OCI-LY1 (cell line): ENCODE results near the gene GNAT1.

Source experiments
- H2AFZ ChIP-seq: fragments of 200-600 bp; sonication (generic), shearing (Covaris generic); 2 replicates; pipeline ENCODE4 v1.6.0; 2014; ENCODE audit warnings: antibody characterized with exemption, mild to moderate bottlenecking, low read length
- H3F3A ChIP-seq: fragments of 200-600 bp; sonication (generic), shearing (Covaris generic); 2 replicates; pipeline ENCODE4 v1.6.0; 2014; ENCODE audit warnings: mild to moderate bottlenecking, antibody characterized with exemption, low read length, moderate library complexity; ENCODE audit not compliant: insufficient read depth
- H3K27ac ChIP-seq: fragments of 200-600 bp; sonication (generic); 2 replicates; pipeline ENCODE4 v1.5.1; 2014; ENCODE audit warnings: low read length, mixed run types, mild to moderate bottlenecking, low read depth; ENCODE audit not compliant: poor library complexity, severe bottlenecking
- H3K27me3 ChIP-seq: fragments of 200-600 bp; sonication (generic); 2 replicates; pipeline ENCODE4 v1.6.0; 2014; ENCODE audit warnings: antibody characterized with exemption, mild to moderate bottlenecking, low read length, moderate library complexity; ENCODE audit not compliant: insufficient read depth
- H3K36me3 ChIP-seq: fragments of 200-600 bp; sonication (generic); 2 replicates; pipeline ENCODE4 v1.6.1; 2014; ENCODE audit warnings: mild to moderate bottlenecking, antibody characterized with exemption, low read length, moderate library complexity, mixed read lengths; ENCODE audit not compliant: insufficient read depth
- H3K4me1 ChIP-seq: fragments of 200-600 bp; sonication (generic); 2 replicates; pipeline ENCODE4 v1.5.1; 2014; ENCODE audit warnings: mild to moderate bottlenecking, low read length, moderate library complexity; ENCODE audit not compliant: insufficient read depth, severe bottlenecking
- H3K4me2 ChIP-seq: fragments of 200-600 bp; sonication (generic), shearing (Covaris generic); 2 replicates; pipeline ENCODE4 v1.6.1; 2014; ENCODE audit warnings: low read length
- H3K4me3 ChIP-seq: fragments of 200-600 bp; sonication (generic); 2 replicates; pipeline ENCODE4 v1.5.1; 2014; ENCODE audit warnings: low read length, low read depth, mild to moderate bottlenecking, mixed read lengths; ENCODE audit not compliant: poor library complexity, severe bottlenecking
- H3K79me2 ChIP-seq: fragments of 200-600 bp; shearing (Covaris generic); 2 replicates; pipeline ENCODE4 v1.6.1; 2016; ENCODE audit warnings: mixed run types, low read length, mixed read lengths; ENCODE audit not compliant: insufficient read depth
- H3K9ac ChIP-seq: fragments of 200-600 bp; sonication (generic), shearing (Covaris generic); 2 replicates; pipeline ENCODE4 v1.6.1; 2014; ENCODE audit warnings: mild to moderate bottlenecking, low read length, mixed read lengths
- H3K9me2 ChIP-seq: fragments of 200-600 bp; sonication (generic), shearing (Covaris generic); 2 replicates; pipeline ENCODE4 v1.6.1; 2014; ENCODE audit warnings: low read depth, mild to moderate bottlenecking, low read length, mixed read lengths
- H3K9me3 ChIP-seq: fragments of 200-600 bp; shearing (Covaris generic); 2 replicates; pipeline ENCODE4 v1.6.1; 2014; ENCODE audit warnings: low read length, mixed read lengths
- H4K20me1 ChIP-seq: fragments of 200-600 bp; sonication (generic), shearing (Covaris generic); 2 replicates; pipeline ENCODE4 v1.6.0; 2016; ENCODE audit warnings: mild to moderate bottlenecking, low read length; ENCODE audit not compliant: insufficient read depth
- EZH2 ChIP-seq: fragments of 200-600 bp; sonication (generic), shearing (Covaris generic); IDR thresholded peaks from 2 replicates; pipeline ENCODE4 v1.8.0; 2017; ENCODE audit warnings: borderline replicate concordance, mixed run types, mild to moderate bottlenecking, antibody characterized with exemption, low read length, moderate library complexity, mixed read lengths
- TF ChIP-seq, protein P1 (sequence below): fragments of 200-600 bp; sonication (generic), shearing (Covaris generic); IDR thresholded peaks from 2 replicates; pipeline ENCODE4 v1.5.1; 2017; ENCODE audit warnings: mild to moderate bottlenecking, antibody characterized with exemption, low read length, moderate library complexity, mixed read lengths

The GNAT1 gene

DNA sequence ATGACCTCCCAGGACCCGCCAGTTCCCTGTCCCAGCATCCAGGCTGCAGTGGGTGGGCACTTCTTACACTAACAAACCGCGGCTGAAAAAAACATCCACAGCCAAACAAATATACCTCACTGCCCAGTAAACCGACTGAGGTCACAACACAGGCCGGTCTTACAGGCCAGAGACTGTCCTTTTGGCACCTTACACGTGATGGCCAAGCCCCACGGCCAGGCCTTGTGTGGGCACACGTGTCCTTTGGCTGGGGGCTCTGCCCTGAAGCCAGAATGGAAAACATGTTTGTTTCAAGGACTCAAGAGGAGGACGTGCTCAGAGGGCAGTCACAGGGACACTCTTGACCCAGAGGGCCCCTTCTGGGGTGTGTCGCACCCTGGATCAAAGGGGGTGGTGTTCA lies 23.4 kb downstream of the GNAT1 start:
- H3K27me3 ChIP-seq = peaks cover 14% of the 10 kb centered on the region; the same call in 1 of the 2 replicates
- TF ChIP-seq, protein P1, sequence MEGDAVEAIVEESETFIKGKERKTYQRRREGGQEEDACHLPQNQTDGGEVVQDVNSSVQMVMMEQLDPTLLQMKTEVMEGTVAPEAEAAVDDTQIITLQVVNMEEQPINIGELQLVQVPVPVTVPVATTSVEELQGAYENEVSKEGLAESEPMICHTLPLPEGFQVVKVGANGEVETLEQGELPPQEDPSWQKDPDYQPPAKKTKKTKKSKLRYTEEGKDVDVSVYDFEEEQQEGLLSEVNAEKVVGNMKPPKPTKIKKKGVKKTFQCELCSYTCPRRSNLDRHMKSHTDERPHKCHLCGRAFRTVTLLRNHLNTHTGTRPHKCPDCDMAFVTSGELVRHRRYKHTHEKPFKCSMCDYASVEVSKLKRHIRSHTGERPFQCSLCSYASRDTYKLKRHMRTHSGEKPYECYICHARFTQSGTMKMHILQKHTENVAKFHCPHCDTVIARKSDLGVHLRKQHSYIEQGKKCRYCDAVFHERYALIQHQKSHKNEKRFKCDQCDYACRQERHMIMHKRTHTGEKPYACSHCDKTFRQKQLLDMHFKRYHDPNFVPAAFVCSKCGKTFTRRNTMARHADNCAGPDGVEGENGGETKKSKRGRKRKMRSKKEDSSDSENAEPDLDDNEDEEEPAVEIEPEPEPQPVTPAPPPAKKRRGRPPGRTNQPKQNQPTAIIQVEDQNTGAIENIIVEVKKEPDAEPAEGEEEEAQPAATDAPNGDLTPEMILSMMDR = no peak
- TF ChIP-seq EZH2 = no peak

DNA sequence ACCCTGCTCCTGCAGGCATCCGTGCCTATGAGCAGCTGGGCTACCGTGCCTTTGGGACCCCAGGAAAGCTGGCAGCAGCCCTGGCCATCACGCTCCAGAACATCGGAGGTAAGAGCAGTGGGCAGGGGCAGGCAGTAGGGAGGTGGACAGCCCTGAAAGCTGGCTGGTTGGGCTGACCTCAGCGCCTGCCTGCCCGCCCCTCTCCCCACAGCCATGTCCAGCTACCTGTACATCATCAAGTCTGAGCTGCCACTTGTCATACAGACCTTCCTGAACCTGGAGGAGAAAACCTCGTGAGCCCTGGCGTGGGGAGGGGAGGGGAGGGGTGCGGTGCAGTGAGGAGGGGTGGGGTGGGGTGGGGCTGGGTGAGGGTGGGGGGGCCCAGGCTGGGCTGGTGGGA lies 24.1 kb downstream of the GNAT1 start:
- no peaks in the 10 kb centered on the region for H3K36me3 ChIP-seq
- no peaks in the 10 kb centered on the region for H3K4me1 ChIP-seq
- H3F3A ChIP-seq = no peaks in the 10 kb centered on the region
- H3K9me3 ChIP-seq = no peaks in the 10 kb centered on the region
- H3K4me3 ChIP-seq = no peak overlapping the region
- H3K27ac ChIP-seq = no peak overlapping the region
- H3K27me3 ChIP-seq = peaks cover 14% of the 10 kb centered on the region; the same call in 1 of the 2 replicates
- no peak overlapping the region for H2AFZ ChIP-seq
- H3K9me2 ChIP-seq = no peaks in the 10 kb centered on the region
- no peak overlapping the region for H3K4me2 ChIP-seq
- H4K20me1 ChIP-seq = no peaks in the 10 kb centered on the region
- TF ChIP-seq, protein P1 = no peak
- no peak for TF ChIP-seq EZH2
- no peak overlapping the region for H3K9ac ChIP-seq
- H3K79me2 ChIP-seq = no peaks in the 10 kb centered on the region

More for the DNA sequence above, 23.4 kb downstream of the GNAT1 start:
- Histone ChIP-seq H3K79me2 (no peaks in the 10 kb centered on the region), H3F3A (no peaks in the 10 kb centered on the region), H3K27ac (no peak overlapping the region), H3K9me3 (no peaks in the 10 kb centered on the region), H3K9me2 (no peaks in the 10 kb centered on the region), H4K20me1 (no peaks in the 10 kb centered on the region; the same call in 1 of the 2 replicates), H3K4me2 (no peak overlapping the region), H3K9ac (no peak overlapping the region), H2AFZ (no peak overlapping the region), H3K4me1 (no peaks in the 10 kb centered on the region), H3K4me3 (no peak overlapping the region), H3K36me3 (no peaks in the 10 kb centered on the region)

DNA sequence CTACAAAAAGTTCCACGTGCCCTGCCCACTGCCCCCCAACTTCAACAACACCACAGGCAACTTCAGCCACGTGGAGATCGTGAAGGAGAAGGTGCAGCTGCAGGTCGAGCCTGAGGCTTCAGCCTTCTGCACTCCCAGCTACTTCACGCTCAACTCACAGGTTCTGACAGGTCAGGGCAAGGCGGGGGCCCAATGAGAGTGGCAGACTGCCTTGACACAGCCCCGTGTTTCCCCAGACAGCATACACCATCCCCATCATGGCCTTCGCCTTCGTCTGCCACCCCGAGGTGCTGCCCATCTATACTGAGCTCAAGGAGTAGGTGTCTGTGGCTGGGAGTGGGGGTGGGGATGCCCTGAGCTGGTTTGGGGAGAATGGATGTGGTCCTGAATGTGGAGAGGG lies 26.3 kb downstream of the GNAT1 start:
- H3K79me2 ChIP-seq = no peaks in the 10 kb centered on the region
- no peaks in the 10 kb centered on the region for H3K36me3 ChIP-seq
- H4K20me1 ChIP-seq = no peaks in the 10 kb centered on the region
- no peaks in the 10 kb centered on the region for H3F3A ChIP-seq
- no peaks in the 10 kb centered on the region for H3K4me1 ChIP-seq
- H3K4me3 ChIP-seq = no peak overlapping the region
- H3K4me2 ChIP-seq = no peak overlapping the region
- no peak overlapping the region for H3K9ac ChIP-seq
- no peak overlapping the region for H3K27ac ChIP-seq
- peaks cover 14% of the 10 kb centered on the region; the same call in 1 of the 2 replicates for H3K27me3 ChIP-seq
- no peak overlapping the region for H2AFZ ChIP-seq
- H3K9me2 ChIP-seq = no peaks in the 10 kb centered on the region
- no peaks in the 10 kb centered on the region for H3K9me3 ChIP-seq
- TF ChIP-seq, protein P1 = no peak
